Naive B cell (primary cell): Measurements from ENCODE around the gene PKDREJ. TPM values are rescaled to one million over a fixed set of nuclear protein-coding genes. Genes with fewer than 3 reads are reported as not detected.
A peak's percentile ranks its signal among the peaks of the same experiment; 100 is the strongest.

Experiments used
- ATAC-seq, 2 donors: fragments of 150-1000 bp; cut with Tn5 transposase; 2 replicates each; pipeline ENCODE4 v1.10.0; 2021; ENCODE audit warnings: low read depth in 2 of 2, mild to moderate bottlenecking in 2 of 2, moderate library complexity in 2 of 2
- DNase-seq: peaks from one replicate; pipeline ENCODE4 v3.0.0; 2022
- H3K27ac Mint-ChIP-seq, 6 donors: one replicate each; pipeline ENCODE4 v1.8.0; 2020 to 2022; ENCODE audit warnings: mild to moderate bottlenecking in 6 of 6, mixed read lengths in 6 of 6, moderate library complexity in 5 of 6, inconsistent platforms in 2 of 6
- H3K27me3 Mint-ChIP-seq, 3 donors: one replicate each; pipeline ENCODE4 v1.8.0; 2021 to 2022; ENCODE audit warnings: mixed read lengths in 3 of 3, mild to moderate bottlenecking in 1 of 3
- H3K36me3 Mint-ChIP-seq, 2 donors: one replicate each; pipeline ENCODE4 v1.8.0; 2020 to 2022; ENCODE audit warnings: mixed read lengths in 2 of 2, inconsistent platforms in 1 of 2, mild to moderate bottlenecking in 1 of 2
- H3K4me1 Mint-ChIP-seq, 3 donors: one replicate each; pipeline ENCODE4 v1.8.0; 2020 to 2022; ENCODE audit warnings: mixed read lengths in 3 of 3, inconsistent platforms in 1 of 3, mild to moderate bottlenecking in 1 of 3, moderate library complexity in 1 of 3
- H3K4me3 Mint-ChIP-seq, 8 donors: one replicate each; pipeline ENCODE4 v1.8.0; 2020 to 2022; ENCODE audit warnings: mild to moderate bottlenecking in 8 of 8, mixed read lengths in 8 of 8, moderate library complexity in 8 of 8, inconsistent platforms in 2 of 8
- H3K9me3 Mint-ChIP-seq, 7 donors: one replicate each; pipeline ENCODE4 v1.8.0; 2020 to 2022; ENCODE audit warnings: mixed read lengths in 7 of 7, mild to moderate bottlenecking in 5 of 7, inconsistent platforms in 2 of 7, moderate library complexity in 1 of 7
- polyA plus RNA-seq, 6 donors: library from polyadenylated mRNA; unstranded; fragments of 300-500 nt; fragmentation: Illumina TruSeq; gene quantifications; one replicate each; pipeline ENCODE4 v1.2.3, GENCODE V29; 2021; ENCODE audit warnings: low read depth in 6 of 6

PKDREJ gene
- polyA plus RNA-seq, 6 donors from 2014 or later = 0.03 to 0.15 (median 0.06) TPM; not detected in 2

- Mint-ChIP-seq H3K36me3 (peaks cover 0 to 6% of the 10 kb centered on the region in 2 donors), H3K9me3 (no peaks in the 10 kb centered on the region), H3K4me1 (peaks cover 22 to 31% (median 27%) of the 10 kb centered on the region in 3 donors), H3K27ac (peak overlapping the region in 1 of 6 donors; percentile 71), H3K27me3 (no peaks in the 10 kb centered on the region), H3K4me3 (peak overlapping the region in 4 of 8 donors; percentile 2 to 81 (median 55))
- no peak for DNase-seq
- no peak for ATAC-seq
Observed at GRCh38 chr22:46247443-46247975, 15.6 kb downstream of the PKDREJ start.

- no peak overlapping the region for H3K27ac Mint-ChIP-seq
Observed at GRCh38 chr22:46246178-46246577, 17.0 kb downstream of the PKDREJ start.

GRCh38 chr22:46245511-46245910, 17.6 kb downstream of the PKDREJ start:
- ATAC-seq (no peak), DNase-seq (no peak)
- H3K27me3 Mint-ChIP-seq = no peaks in the 10 kb centered on the region
- no peak overlapping the region for H3K27ac Mint-ChIP-seq
- no peaks in the 10 kb centered on the region for H3K9me3 Mint-ChIP-seq
- no peak overlapping the region for H3K4me3 Mint-ChIP-seq
- H3K36me3 Mint-ChIP-seq = peaks cover 0 to 6% of the 10 kb centered on the region in 2 donors
- H3K4me1 Mint-ChIP-seq = peaks cover 15 to 21% (median 19%) of the 10 kb centered on the region in 3 donors

More at GRCh38 chr22:46246178-46246577, 17.0 kb downstream of the PKDREJ start:
- Mint-ChIP-seq H3K4me3 (peak overlapping the region in 2 of 8 donors; percentile 18 to 47), H3K9me3 (no peaks in the 10 kb centered on the region), H3K27me3 (no peaks in the 10 kb centered on the region), H3K36me3 (peaks cover 0 to 6% of the 10 kb centered on the region in 2 donors), H3K4me1 (peaks cover 18 to 25% (median 20%) of the 10 kb centered on the region in 3 donors)
- no peak for DNase-seq
- ATAC-seq = no peak

- no peaks in the 10 kb centered on the region for H3K27me3 Mint-ChIP-seq
- H3K4me1 Mint-ChIP-seq = peaks cover 21 to 28% (median 23%) of the 10 kb centered on the region in 3 donors
- ATAC-seq (no peak), DNase-seq (no peak)
- peaks cover 0 to 6% of the 10 kb centered on the region in 2 donors for H3K36me3 Mint-ChIP-seq
- no peaks in the 10 kb centered on the region for H3K9me3 Mint-ChIP-seq
- no peak overlapping the region for H3K4me3 Mint-ChIP-seq
- H3K27ac Mint-ChIP-seq = peak overlapping the region in 1 of 6 donors; percentile 50
Observed at GRCh38 chr22:46244771-46245170, 18.4 kb downstream of the PKDREJ start.

- Mint-ChIP-seq H3K4me1 (peaks cover 17 to 31% (median 17%) of the 10 kb centered on the region in 3 donors), H3K27me3 (no peaks in the 10 kb centered on the region), H3K36me3 (peaks cover 4 to 6% of the 10 kb centered on the region in 2 donors), H3K9me3 (no peaks in the 10 kb centered on the region), H3K27ac (no peak overlapping the region), H3K4me3 (no peak overlapping the region)
- DNase-seq (no peak), ATAC-seq (no peak)
Observed at GRCh38 chr22:46242076-46242475, 21.1 kb downstream of the PKDREJ start.

- H3K4me1 Mint-ChIP-seq = peaks cover 16 to 31% (median 17%) of the 10 kb centered on the region in 3 donors
- no peak for DNase-seq
- H3K36me3 Mint-ChIP-seq = peaks cover 6% of the 10 kb centered on the region in 2 donors
- no peaks in the 10 kb centered on the region for H3K9me3 Mint-ChIP-seq
- H3K27ac Mint-ChIP-seq = no peak overlapping the region
- no peak for ATAC-seq
- H3K27me3 Mint-ChIP-seq = no peaks in the 10 kb centered on the region
- no peak overlapping the region for H3K4me3 Mint-ChIP-seq
Observed at GRCh38 chr22:46241396-46242007, 21.6 kb downstream of the PKDREJ start.

- ATAC-seq = no peak
- H3K36me3 Mint-ChIP-seq = peaks cover 6 to 8% of the 10 kb centered on the region in 2 donors
Observed at GRCh38 chr22:46240907-46241306, 22.2 kb downstream of the PKDREJ start.

GRCh38 chr22:46240506-46240905, 22.6 kb downstream of the PKDREJ start:
- Mint-ChIP-seq H3K27me3 (no peaks in the 10 kb centered on the region), H3K4me1 (peaks cover 11 to 29% (median 17%) of the 10 kb centered on the region in 3 donors), H3K9me3 (no peaks in the 10 kb centered on the region), H3K4me3 (peak overlapping the region in 3 of 8 donors; percentile 21 to 71 (median 61)), H3K27ac (peak overlapping the region in 1 of 6 donors; percentile 37), H3K36me3 (peaks cover 6 to 9% of the 10 kb centered on the region in 2 donors)
- DNase-seq (no peak), ATAC-seq (no peak)

More at GRCh38 chr22:46240907-46241306, 22.2 kb downstream of the PKDREJ start:
- Mint-ChIP-seq H3K4me3 (no peak overlapping the region), H3K9me3 (no peaks in the 10 kb centered on the region), H3K27ac (no peak overlapping the region), H3K27me3 (no peaks in the 10 kb centered on the region), H3K4me1 (peaks cover 11 to 29% (median 17%) of the 10 kb centered on the region in 3 donors)
- DNase-seq = no peak

- Mint-ChIP-seq H3K27ac (peak overlapping the region in 2 of 6 donors; percentile 37 to 56), H3K36me3 (peaks cover 6 to 14% of the 10 kb centered on the region in 2 donors), H3K9me3 (no peaks in the 10 kb centered on the region), H3K4me3 (peak overlapping the region in 6 of 8 donors; percentile 4 to 71 (median 54)), H3K4me1 (peaks cover 11 to 29% (median 17%) of the 10 kb centered on the region in 3 donors), H3K27me3 (no peaks in the 10 kb centered on the region)
- DNase-seq (no peak), ATAC-seq (no peak)
Observed at GRCh38 chr22:46240073-46240472, 23.1 kb downstream of the PKDREJ start.

- H3K9me3 Mint-ChIP-seq = no peaks in the 10 kb centered on the region
- peak; percentile 34 for DNase-seq
- peaks cover 6 to 15% of the 10 kb centered on the region in 2 donors for H3K36me3 Mint-ChIP-seq
- no peaks in the 10 kb centered on the region for H3K27me3 Mint-ChIP-seq
- peak; percentile 78 to 81 for ATAC-seq
- H3K27ac Mint-ChIP-seq = peak overlapping the region in 3 of 6 donors; percentile 10 to 40 (median 24)
- peak overlapping the region in 7 of 8 donors; percentile 4 to 71 (median 66) for H3K4me3 Mint-ChIP-seq
- peaks cover 11 to 30% (median 17%) of the 10 kb centered on the region in 3 donors for H3K4me1 Mint-ChIP-seq
Observed at GRCh38 chr22:46239261-46240048, 23.7 kb downstream of the PKDREJ start.

GRCh38 chr22:46238541-46238940, 24.6 kb downstream of the PKDREJ start:
- Mint-ChIP-seq H3K9me3 (no peaks in the 10 kb centered on the region), H3K36me3 (peaks cover 0 to 15% of the 10 kb centered on the region in 2 donors), H3K4me1 (peaks cover 6 to 32% (median 12%) of the 10 kb centered on the region in 3 donors), H3K27me3 (no peaks in the 10 kb centered on the region), H3K4me3 (no peak overlapping the region), H3K27ac (peak overlapping the region in 1 of 6 donors; percentile 26)
- no peak for DNase-seq
- ATAC-seq = no peak

GRCh38 chr22:46237453-46238124, 25.6 kb downstream of the PKDREJ start:
- Mint-ChIP-seq H3K4me3 (peak overlapping the region in 1 of 8 donors; percentile 23), H3K27me3 (no peaks in the 10 kb centered on the region), H3K36me3 (peaks cover 0 to 15% of the 10 kb centered on the region in 2 donors), H3K27ac (peak overlapping the region in 1 of 6 donors; percentile 72), H3K4me1 (peaks cover 6 to 32% (median 12%) of the 10 kb centered on the region in 3 donors), H3K9me3 (no peaks in the 10 kb centered on the region)
- no peak for ATAC-seq
- no peak for DNase-seq

GRCh38 chr22:46234969-46235368, 28.2 kb downstream of the PKDREJ start:
- Mint-ChIP-seq H3K4me3 (no peak overlapping the region), H3K27ac (no peak overlapping the region), H3K36me3 (peaks cover 0 to 15% of the 10 kb centered on the region in 2 donors), H3K27me3 (no peaks in the 10 kb centered on the region), H3K4me1 (peaks cover 6 to 17% (median 6%) of the 10 kb centered on the region in 3 donors), H3K9me3 (no peaks in the 10 kb centered on the region)
- ATAC-seq (no peak), DNase-seq (no peak)
